ENCODE measurements around the gene CXXC1.
"Not testable (repeated sequence)": the region's sequence is repeated elsewhere in the genome, so short reads cannot be mapped to it uniquely, and the experiment has no call there.

Gene CXXC1

DNA sequence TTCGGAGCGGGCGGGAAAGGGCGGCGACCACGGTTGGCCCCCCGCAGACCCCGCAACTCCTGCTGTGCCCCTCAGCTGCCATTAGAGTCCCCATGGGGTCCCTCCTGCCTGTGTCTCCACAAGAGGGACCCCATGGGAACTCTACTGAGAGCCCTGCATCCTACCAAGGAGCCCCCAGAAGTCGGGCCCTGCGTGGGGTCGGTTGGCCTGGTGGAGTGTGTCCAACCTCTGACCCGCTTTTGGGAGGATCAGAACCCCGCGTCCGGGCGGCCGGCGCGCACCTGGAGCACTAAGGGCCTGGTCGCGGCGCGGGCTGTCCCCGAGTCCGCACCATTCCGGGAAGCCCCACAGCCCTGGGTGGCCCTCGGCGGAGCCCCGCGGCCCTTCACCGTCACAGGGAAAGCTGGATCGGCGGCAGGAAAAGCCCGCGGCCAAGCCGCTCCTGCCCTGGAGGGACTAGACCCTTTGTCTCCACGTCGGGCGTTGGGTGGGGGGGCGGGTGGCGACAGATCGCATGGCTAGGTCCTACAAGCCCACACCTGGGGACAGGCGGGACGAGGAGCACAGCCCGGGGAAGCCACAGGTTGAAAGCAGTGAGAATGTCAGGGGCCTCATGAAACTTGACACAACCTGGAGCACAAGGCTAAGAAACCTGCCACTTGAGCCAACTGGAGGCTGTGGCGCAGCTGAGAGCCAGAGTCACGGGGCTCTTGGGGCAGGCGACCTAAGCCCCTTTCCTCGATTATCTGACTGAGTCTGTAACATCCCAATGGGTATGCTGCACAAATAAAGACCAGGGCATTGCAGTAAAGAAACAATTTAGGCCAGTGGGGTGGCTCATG, 11.2 kb upstream of the CXXC1 start:
- DNase-seq: peak; percentile 39

DNA sequence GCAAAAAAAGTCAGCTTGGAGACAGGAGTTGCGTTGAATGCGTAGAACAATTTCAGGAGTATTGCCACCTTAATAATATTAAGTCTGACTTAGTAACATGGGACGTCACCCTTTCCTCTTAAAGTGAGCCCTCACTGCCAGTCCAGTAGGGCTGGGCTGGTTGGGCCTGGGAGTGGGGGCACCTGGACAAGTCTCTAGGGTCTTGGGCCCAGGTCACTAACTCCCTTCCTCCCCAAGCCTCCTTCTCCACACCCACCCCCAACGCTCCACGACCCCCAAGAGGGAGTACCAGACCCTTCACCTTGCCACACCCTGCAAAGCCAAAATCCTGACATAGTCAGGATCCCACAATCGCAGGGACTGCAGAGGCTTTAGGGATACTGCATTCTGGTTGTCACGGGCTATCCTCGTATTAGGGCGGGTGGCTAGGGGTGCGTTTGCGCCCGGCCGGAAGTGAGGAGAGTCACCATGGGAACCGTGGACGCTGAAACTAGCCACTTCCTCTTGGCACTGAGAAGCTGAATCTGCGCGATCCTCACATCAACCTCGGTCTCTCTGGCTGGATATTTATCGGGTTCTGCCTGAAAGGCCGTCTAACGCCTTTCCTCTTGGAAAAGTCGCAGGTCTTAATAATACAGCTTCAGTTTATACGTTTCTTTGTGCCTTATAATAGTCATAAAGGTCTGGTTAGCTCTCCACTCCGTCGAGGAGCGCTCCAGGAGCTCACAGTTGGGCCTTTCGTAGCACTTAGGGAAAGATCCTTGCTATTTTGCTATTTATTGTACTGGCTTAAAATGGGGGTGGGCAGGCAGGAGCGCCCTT, 10.3 kb upstream of the CXXC1 start:
- peak; percentile 69 for DNase-seq

DNA sequence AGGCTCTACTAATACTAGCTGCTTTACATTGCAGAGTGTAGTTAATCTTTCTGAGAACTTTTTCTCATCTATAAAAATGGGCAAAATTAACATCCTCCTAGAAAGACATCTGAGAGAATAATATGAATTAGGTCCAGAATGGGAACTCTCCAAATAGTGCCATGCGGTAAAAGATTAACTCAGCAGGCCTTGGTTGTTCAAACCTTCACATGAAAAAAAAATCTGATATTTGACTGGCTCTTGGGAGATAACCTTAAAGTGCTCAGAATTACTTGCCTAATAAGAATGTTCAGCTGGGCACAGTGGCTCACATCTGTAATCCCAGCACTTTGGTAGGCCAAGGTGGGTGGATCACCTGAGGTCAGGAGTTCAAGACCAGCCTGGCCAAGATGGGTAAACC, 5.5 kb upstream of the CXXC1 start:
- DNase-seq: no peak

DNA sequence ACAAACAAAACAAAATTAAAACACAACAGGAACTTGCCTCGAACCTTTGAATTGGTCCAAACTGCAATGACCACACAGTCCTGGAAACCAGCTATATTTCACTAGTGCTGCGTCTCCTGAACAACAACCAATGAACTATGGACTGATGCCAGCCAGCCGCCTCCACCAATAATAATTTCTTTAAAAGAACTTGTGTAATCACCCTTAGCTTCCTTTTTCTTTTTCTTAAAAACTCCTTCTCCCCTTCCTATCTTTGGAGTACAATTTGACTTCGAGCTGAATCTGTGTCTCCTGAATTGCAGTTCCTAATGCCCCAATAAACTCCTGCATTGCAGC, 1.6 kb upstream of the CXXC1 start:
- DNase-seq: no peak

DNA sequence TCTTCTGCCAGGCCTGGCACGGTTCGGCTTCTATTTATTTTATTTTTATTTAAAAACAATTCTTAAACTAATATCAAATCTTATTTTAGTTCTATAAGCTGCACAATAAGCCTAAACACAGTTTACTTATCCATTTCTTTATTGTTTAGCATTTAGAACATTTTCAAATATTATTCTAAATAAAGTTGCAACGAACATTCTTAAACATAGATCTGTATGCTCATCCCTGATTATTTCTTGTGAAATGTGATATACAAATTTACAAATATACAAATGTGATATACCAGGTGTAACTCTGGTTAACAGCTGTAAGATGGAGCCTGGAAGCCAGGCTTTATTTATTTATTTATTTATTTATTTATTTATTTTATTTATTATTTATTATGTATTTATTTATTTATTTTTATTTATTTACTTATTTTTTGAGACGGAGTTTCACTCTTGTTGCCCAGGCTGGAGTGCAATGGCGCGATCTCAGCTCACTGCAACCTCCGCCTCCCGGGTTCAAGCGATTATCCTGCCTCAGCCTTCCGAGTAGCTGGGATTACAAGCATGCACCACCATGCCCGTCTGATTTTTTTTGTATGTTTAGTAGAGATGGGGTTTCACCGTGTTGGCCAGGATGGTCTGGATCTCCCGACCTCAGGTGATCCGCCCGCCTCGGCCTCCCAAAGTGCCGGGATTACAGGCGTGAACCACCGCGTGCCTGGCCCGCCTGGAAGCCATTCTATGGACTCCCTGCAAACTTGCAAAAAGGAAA, 1.0 kb upstream of the CXXC1 start:
- DNase-seq: not testable (repeated sequence)

DNA sequence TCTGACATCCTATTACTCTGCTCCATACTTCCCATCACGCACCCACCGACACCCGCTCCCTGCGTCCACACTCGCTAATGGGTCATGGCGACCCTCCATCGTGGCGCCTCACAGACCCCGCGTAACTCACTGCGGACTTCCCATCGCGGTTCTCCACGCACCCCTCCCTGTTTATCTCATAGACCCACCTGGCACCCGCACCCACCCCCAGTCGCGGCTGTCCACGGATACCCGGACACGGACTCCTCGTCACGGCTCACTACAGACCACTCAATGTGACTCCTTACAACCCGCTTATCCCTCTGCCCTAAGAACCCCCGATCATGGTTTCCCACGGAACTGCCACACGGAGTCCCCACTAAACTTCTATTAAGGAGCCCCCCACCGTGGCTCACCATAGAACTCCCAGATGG, 458 bp downstream of the CXXC1 start:
- DNase-seq: no peak

DNA sequence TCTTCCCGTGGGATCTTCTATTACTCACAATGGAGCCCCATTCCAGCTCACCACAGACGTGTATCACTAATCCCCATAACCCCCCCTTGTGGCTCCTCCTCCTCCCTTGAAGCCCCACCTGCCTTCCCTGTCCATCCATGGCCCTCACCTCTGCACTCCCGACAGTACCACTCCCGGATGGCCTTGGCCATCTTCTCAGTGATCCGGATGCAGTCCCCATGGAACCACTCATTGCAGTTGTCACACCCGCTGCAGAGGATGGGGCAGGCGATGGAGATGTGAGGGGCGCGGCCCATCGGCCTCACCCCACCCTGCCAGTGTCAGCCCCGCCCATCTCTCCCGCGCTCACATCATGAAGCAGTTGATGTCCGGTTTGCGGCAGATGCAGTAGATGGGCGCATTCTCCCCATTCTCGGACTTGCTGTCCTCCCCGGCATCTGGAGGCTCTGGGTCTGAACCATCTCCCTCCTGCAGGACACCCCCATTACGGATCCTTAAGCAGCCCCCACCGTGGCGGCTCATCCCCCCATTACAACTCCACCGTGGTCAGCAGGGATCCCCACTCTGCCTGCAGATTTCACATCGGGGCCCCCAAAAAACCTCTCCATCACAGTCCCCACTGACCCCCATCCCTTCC, 983 bp downstream of the CXXC1 start:
- no peak for DNase-seq

DNA sequence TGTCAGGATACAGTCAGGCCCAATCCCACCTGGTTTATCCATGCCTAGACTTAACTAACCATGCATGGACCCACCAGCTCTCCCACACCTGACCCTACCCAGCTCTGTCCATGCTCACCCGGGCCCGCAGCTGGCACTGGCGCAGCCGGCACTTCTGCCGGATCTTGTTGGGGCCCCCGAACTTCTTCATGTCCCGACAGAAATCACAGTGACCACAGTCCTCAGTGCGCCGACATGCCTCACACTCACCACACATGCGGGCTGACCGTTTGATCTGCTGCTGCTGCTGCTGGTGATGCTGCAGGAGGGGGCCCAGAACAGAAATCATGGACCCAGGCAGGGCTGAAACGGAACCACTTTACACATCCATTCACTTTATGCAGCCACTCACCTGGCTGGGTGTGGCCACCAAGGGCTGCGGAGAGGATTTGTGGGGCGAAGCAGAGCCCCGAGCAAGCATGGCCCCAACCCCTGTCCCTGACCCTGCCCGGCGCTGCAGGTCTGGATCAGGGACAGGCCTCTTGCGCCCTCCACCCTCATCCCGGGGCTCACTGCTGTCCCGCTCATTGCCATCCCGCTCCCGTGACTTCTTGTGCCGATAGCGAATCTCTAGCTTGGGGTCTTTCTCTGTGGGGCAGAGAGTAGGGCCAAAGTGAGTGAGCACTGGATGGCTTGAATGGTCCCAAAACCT, 1.7 kb downstream of the CXXC1 start:
- no peak for DNase-seq

DNA sequence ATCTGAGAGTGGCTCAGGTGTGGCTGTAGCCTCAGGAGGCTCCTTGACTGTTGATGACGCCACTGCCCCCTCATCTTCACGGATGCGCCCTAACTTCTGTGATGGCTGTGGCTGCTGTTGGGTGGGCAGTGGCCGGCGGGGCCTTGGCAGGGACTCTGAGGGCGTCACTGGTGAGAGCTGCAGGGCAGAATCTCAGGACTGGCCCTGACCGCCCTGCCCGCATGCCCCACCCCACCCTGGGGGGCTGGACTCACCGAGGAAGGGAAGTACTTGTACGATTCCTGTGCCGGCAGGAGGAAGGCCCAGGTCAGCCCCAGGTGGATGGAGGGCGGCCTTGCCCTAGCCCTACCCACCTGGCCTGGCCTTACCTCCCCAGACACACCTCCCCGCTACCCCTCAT, 2.4 kb downstream of the CXXC1 start:
- DNase-seq: no peak

DNA sequence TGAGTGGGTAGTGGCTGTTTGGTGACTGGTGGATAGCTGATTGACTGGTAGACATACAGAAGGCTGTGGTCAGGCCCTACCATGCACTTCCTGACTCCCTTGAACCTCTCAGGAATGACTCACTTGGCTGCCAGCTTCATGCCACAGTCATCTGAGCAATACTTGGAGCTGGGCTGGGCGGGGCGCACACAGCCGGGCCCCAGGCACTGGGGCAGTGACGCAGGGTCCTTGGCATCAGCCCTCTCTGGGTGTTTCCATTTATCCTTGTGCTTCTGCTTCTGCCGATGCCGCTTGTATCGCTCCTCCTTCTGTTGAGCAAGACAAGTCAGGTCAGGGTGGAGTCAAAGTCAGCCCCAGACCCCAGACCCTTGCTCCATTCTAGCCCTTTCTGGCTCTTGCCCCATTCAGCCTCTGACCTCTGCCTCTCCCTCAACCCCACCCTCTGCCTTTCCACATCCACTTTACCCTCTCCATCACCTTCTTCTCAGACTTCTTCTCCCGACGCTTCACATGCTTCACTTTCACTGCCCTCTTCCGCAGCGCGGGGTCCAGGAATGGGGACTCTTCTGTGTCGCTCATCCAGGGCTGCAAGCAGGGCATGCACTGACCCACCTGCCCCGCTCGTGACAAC, 3.1 kb downstream of the CXXC1 start:
- DNase-seq: no peak

DNA sequence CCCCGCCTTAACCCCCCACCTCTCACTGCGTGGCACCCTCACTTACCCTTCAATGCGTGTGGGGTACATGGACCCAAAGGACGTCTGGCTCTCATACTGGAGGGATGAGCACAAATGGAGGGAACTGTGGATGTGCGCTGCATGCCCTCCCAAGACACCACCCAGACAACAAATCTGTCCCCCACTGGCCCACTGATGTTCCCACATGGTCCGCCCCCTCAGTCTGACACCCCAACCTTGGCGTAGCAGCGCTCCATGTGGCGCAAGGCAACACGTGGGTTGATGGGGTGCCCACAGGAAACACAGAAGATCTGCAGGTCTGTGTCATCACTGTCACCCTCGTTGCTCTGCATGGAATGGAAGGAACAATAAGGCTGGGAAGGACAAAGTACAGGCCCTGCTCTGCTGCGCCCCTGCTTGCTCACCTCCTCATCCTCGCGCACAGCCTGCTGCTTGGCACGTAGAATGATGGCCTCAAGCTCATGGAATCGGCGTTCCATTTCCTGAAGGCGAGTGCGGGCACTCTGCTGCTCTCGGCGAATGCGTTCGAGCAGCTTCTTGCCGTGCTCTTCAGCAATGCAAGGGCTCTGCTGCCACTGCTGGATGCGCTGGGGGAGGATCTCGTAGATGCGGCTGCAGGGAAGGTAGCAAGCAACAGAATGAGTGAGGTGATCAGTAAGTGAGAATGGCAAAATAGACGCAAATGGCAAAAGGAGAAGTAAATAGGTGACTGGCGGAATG, 3.9 kb downstream of the CXXC1 start:
- DNase-seq: no peak

DNA sequence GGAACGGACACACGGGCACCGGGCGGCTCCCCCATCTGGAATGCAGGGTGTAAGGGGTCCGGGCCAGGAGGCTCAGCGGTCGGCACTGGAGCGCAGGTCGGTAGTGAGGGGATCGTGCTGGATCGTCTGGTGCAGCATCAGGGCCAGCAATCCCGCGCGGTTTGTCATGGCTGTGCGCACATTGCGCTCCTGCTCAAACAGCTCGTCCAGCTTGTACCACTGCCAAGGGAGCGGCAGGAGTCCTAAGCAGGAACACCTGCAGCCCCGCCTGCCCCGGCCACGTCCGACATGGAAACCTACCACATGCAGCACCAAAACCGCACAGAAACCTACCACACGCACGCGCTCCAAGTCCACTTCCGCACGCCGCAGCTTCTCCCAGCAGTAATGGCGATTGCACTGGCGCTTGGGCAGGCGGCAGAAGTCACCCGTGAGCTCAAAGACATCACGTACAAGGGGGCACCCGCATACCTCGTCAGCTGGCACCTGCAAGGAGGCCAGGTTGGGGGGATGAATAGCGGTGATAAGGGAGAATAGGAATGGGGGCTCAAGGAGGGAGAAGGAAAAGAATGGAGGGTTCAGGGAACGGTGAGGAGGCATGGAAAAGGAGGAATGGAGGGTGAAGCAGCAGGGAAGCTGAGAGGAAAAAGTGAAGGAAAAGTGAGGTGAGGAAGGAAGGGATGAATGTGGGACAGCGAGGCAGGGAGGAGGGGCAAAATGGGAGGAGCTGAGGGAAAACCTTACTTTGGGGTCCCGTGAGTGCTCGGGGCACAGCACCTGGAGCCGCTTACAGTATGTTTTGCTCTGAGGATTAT, 4.8 kb downstream of the CXXC1 start:
- DNase-seq: no peak

DNA sequence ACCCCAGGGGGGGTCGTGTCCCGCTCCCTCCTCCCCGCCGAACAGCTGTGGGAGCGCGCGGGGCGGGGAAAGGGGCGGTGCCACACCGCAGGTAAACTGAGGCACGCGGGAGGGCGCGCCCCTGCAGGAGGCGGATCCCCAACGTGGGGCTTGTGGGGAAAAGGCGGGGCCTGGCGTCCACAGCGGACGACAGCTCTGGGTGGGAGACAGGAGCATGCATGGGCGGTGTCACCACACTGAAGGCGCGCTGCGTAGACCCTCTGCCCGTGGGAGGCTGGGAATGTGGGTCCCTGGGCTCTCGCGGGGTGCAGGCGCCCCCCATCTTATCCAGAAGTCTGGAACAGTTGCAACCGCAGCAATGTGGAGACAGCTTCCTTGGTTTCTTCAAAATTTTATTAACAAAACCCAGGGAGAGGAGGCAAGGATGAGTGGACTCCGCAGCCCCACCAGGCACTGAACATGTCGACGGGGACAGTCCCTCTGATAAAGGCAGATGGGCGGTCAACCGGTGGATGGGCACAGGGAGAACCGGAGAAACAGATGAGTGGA, 5.4 kb downstream of the CXXC1 start:
- DNase-seq: no peak

DNA sequence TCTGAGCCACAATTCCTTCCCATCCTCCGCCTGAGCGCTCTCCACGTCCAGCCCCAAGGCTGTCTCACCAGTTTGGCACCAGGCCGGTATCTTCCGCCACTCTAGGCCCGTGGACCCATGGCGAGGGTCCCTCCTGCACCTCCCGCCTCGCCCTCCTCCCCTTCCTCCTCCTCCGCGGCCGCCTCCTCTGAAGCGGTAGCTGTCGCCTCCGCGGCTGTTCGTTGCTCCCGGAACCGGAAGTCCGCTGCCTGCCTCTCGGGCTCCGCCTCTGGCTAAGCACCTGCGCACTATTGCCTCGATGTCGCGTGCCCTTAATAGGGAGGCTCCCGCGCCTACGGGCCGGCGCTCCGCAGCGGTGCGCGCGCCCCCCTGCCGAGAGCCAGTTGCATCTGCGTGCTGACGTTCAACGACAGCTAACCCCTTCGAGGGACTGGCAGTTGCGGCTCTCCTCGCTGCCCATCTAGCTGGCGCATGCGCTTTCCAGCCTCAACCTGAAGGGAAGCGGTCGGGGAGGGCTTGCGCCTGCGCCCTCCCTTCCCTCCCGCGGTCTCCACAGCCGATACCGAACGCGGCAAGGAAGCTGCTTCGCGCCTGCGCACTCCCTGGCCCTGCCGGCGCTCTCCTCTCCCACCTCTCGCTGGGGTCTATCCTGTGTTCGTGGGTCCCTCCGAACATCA, 6.1 kb downstream of the CXXC1 start, which contains the start of gene MBD1:
TSS of gene MBD1 (minus strand) at position 229 of the 677 bp plus-strand sequence. CDS start 1,531 bp downstream, outside the sequence.
- DNase-seq: peak; percentile 97

DNA sequence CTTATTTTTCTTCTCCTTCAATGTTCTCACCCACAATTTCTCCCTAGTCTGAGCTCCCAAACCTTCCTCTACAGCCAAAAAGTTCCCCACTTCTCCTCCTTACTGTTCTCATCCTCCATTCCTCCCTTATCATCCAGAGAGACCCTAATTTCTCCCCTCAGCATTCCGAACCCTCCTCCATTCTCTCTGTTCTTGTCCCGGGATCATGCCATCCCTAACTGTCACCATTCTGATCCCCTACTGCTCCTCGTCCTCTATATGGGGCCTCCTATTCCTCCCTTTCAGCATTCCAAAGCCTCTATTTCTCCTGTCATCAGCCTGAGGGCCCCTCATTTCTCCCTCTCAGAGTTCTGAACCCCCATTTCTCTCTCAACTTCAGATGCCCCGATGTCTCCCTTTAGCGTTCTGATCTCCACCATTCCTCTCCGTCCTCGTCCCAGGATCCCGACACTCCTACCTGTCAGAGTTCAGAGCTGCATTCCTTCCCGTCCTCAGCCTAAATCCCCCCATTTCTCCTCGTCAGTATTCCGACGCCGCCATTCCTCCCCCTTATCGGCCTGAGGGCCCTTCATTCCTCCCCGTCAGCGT, 6.7 kb downstream of the CXXC1 start:
- no peak for DNase-seq

DNA sequence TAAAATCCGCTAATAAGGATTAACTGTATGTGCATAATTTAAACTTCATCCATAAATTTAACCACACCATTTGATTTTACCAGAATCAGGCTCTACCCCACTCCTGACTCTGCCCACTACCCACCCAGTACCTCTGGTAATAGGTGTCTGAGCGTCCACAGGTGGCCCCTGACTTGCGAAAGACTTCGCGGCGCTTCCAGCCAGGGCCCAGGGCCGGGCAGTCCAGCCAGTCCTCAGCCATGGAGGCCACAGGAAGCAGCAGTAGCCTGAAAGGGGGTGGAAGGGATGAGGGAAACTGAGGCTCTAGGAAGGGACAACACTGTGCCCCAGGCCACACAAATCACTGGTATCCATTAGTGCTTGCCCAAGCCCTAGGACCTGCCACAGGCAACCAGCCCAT, 7.7 kb downstream of the CXXC1 start:
- no peak for DNase-seq

DNA sequence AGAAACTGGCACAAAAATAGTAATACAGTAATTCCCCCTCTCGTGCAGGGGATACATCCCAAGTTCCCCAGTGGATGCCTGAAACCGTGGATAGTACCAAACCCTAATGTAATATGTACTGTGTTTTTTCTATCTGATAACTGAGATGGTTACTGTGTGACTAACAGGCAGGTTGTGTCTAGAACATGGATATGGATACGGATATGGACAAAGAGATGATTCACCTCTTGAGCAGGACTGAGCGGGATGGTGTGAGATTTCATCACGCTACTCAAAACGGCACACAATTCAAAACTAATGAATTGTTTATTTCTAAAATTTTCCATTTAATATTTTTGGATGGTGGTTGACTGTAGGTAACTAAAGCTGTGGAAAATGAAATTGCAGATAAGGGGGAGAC, 9.6 kb downstream of the CXXC1 start:
- DNase-seq: no peak

DNA sequence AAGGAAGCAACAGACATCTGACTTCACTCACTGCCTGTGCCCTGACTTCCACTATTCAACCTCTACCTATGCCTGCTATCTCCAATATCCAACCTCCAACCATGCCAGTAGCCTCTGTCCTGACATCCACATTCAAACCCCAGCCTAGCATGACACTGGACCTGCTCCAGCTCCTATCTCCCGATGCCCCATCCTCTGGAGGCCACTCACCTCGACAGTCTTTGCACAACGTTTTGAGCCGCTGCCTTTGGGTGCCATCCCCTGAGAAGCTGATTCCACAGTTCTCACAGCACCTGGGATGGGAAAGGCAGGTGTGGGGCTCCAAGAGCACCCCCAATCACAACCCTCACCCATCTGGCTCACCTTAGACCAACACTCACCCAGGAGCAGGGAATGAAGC, 11.0 kb downstream of the CXXC1 start:
- DNase-seq: no peak

Measured in right kidney (tissue), 1 donor.